ENCODE results near the gene SH3RF3.

Gene SH3RF3

GRCh38 chr2:109304731-109305470 lies 175.9 kb downstream of the SH3RF3 start:
- no peak for DNase-seq (ENCODE audit: low read depth, low spot score)

- peak; percentile 21 for DNase-seq (ENCODE audit: low read depth, low spot score)
These were observed 176.6 kb downstream of the SH3RF3 start for GRCh38 chr2:109305490-109306167.

DNA sequence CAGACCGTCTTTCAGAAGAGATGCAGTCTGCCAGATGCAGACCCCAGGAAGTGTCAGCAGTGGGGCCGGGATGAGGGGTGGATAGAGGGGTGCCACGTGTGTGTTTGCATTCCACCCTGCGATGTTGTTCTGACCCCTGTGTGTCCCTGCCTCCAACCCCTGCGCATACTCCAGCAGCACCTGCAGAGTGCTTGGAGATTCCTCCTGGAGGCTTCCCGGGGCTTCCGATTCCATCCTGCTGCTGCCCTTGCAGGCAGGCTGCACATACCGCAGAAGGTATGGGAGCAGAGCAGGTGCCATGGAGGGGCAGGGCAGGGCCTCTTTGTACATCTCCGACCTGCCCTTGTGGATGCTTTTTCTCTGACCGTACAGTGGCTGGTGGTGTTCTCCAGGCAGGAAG lies 177.2 kb downstream of the SH3RF3 start:
- DNase-seq (ENCODE audit: low read depth, low spot score): no peak

- DNase-seq (ENCODE audit: low read depth, low spot score): no peak
These were observed 182.8 kb downstream of the SH3RF3 start for GRCh38 chr2:109311771-109312170.

GRCh38 chr2:109312902-109313301 lies 183.9 kb downstream of the SH3RF3 start:
- no peak for DNase-seq (ENCODE audit: low read depth, low spot score)

DNA sequence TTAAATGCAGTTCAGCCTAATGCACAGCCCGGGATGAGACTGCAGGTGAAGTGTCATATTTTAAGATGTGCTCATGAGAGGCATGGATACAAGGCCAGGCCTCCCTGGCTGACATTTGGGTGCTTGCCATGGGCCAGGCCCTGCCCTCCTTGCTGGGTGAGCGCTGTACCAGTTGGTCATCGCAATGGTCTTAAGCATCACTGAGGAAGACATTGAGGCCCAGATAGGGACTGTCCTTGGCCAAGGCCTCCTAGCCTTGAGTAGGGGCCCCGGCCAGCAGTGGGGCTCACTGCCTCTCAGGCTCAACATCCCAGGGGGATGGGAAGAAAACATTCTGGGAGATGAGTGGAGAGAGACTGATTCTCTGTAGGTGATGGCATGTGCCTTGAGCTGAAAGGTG lies 184.3 kb downstream of the SH3RF3 start:
- DNase-seq (ENCODE audit: low read depth, low spot score): no peak

DNA sequence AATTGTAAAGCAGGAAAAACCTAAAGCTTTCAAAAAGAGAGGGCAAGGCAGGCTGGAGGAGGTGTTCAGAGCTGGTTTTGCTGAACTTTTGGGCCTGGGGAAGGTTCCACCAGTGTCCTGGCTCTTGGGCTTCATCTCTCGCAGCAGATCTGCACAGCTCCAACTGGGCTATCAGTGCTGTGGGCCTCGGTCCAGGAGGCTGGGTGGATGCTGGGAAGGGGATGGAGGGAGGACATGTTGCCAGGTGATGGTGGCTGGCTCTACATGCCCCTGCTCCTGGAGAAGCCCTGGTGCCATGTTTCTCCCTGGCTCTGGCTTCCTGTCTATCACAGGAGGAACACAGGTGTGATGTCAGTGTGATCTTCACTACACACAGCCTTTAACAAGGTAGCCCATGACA lies 187.1 kb downstream of the SH3RF3 start:
- DNase-seq (ENCODE audit: low read depth, low spot score): no peak

DNA sequence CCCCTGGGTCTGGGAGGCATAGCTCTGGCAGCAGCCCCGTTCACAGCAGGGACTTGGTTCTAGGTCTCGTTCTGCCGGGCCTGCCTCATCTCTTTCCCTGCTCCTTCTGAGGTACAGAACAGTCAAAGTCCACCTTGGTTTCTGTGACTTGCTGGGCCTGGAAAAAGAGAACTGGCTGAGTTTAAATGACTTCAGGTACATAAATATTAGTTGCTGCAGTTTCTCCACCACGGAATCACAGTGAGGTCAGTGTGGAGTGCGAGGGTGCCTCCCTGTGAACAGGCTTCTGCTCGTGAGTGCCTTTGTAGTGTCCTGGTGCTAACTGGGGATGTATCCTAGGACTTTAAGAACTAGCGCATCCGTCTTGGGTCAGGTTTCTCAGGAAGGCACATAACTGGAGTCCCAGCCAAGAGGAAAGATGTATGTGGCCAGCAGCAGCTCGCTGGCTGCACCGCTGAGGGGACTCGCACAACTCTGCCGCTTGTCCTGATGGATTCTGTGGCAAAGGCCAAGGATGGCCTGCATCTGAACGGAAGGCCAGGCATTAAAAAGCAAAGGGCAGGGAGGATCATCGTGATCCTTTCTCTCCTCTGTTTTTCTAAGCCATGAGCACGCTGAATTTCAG lies 188.6 kb downstream of the SH3RF3 start:
- no peak for DNase-seq (ENCODE audit: low read depth, low spot score)

GRCh38 chr2:109318150-109318948 lies 189.3 kb downstream of the SH3RF3 start:
- peak; percentile 86 for DNase-seq (ENCODE audit: low read depth, low spot score)

DNA sequence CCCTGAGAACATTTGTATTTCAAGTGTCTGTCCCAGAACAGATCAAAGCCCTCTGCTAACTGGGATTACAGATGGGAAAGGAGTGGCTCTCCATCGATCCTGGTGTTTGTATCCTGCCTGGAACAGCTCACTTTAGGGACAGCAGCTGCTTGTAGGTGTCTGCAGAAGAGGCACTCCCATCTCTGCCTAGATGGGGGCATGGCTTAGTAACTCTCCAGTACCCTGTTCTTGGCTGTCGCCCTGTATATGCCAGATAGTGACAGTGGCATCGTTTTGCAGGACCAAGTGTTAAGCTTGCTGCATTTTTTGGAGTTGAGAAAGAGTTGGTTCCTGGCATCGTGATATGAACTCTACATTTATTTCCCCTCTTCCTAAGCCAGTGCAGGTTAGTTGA lies 189.9 kb downstream of the SH3RF3 start:
- no peak for DNase-seq (ENCODE audit: low read depth, low spot score)

- no peak for DNase-seq (ENCODE audit: low read depth, low spot score)
These were observed 191.4 kb downstream of the SH3RF3 start for GRCh38 chr2:109320195-109320922.

DNA sequence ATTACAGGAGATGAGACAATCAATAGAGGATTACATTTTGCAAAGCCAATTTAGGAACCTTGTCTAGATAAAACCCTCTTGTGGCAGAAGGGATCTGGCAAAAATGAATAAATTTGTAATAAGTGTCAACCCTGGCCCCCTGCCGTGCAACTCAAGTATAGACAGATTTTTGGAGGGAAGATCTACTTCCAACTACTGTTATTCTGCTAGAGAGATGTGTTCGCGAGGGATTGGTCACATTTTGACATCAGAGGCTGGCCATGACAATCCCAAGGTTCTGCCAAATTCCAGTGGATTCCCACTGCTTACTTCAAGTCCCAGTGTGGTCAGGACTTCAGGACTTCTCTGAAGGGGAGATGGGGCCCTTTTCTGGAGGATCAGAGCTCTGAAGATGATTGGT lies 192.6 kb downstream of the SH3RF3 start:
- DNase-seq (ENCODE audit: low read depth, low spot score): peak; percentile 45

GRCh38 chr2:109322111-109322510 lies 193.1 kb downstream of the SH3RF3 start:
- peak; percentile 90 for DNase-seq (ENCODE audit: low read depth, low spot score)

GRCh38 chr2:109322641-109323040 lies 193.6 kb downstream of the SH3RF3 start:
- DNase-seq (ENCODE audit: low read depth, low spot score): no peak

DNA sequence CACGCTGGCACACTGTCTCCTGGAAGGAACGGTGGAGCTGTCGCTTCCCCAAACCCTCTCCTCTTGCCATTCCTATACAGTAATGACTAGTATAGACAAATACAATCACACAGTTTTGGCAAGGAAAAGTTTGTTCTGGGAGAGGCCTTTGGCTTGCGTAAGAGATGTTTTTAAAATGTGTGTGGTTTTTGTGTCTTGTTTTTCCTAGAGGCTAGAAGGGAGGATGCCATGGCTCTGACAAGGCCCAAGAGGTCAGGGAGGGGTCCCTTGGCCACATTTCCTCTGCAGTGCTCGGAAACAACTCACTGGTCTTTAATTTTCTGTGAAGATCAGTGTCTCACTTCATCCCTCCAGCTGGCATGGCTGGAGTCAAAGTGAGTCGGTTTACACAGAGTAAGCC lies 195.9 kb downstream of the SH3RF3 start:
- peak; percentile 93 for DNase-seq (ENCODE audit: low read depth, low spot score)

- DNase-seq (ENCODE audit: low read depth, low spot score): no peak
These were observed 196.6 kb downstream of the SH3RF3 start for GRCh38 chr2:109325570-109325969.

- DNase-seq (ENCODE audit: low read depth, low spot score): no peak
These were observed 197.3 kb downstream of the SH3RF3 start for GRCh38 chr2:109326306-109326705.

DNA sequence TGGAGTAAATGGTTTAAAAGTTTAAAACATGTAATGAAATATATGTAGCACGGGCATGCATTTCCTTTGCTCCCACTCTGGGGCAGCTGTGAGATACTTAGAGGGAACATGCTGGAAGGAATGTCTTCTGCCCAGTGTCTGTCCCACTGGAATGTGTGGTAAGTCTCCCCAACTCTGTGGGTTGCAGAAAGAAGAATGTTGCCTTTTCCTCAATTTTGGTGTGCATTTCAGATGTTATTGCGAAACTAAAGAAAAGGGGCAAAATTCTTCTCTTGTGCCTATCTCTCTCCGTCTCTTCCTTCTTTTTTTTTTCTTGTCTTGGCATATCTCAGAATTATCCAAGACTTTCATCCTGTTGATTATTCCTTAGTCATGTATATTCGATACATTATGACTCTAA lies 201.1 kb downstream of the SH3RF3 start:
- DNase-seq (ENCODE audit: low read depth, low spot score): peak; percentile 70

DNA sequence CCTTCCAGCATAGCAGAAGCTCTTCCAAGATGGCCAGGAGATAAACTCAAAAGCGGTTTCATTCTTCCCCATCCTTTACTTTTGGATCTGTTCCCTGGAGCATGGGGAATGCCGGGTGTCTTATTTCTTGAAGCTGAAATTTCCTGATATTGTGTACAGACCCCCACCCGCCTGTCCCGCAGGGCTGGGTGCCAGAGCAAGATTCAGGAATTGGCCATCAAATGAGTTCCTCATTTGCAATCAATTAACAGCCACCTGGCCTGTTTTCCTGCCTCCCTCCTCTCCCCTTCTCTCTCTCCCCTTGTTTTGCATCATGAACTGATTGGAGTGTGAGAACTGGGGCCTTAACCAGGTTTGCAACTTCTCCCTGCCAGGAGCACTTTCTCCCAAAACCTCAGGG lies 202.1 kb downstream of the SH3RF3 start:
- DNase-seq (ENCODE audit: low read depth, low spot score): no peak

DNA sequence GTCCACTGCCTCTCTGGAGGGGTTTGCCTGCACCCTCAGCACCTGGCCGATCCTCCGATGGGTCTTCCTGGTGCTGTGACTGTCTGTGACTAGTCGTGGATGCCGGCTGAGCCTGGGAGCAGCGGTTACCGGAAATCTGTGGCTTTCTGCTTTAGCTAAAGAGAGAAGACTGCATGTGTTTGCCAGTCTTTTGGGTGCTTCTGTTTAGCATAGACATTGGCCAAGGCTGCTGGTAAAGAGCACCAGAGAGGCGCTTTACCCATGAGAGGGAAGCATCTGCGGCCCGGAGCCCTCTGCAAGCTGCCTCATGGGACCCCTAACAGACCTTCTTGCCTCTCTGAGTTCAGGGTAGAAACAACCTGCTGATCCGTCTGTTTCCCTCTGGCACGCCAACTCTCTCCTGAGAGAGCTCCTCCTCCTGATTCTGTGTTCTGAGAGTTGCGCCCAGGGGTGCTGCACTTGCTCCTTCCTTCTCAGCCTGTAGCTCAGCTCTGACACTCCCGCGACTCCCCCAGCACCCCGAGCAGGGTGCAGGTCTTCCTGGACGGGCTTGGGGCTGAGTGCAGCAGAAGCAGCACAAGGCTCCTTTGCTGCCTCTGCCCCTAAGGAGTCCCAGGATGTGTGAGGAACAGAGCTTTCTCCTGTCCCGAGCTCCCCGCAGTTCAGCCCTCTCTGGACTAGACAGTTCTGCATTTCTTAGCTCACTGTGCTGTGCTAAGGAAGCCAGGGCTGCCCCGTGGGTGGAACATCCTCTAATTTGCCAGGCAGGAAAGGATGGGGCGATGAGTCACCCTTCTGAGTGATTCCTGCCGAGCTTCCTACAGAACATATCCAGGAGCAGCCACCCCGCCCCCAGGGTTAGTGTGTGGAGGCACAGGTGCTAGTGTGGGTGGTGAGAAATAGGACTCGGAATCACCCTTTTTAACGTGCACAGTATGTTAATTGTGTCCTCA lies 203.2 kb downstream of the SH3RF3 start:
- DNase-seq (ENCODE audit: low read depth, low spot score): peak; percentile 82
